ENCODE data around the gene MLC1. TPM values are rescaled to one million over a fixed set of nuclear protein-coding genes. Genes with fewer than 3 reads are reported as not detected.

The MLC1 gene
- total and polyA plus RNA-seq, 4 donors: 0.13 to 9.4 (median 0.33) TPM; not detected in 1

- TF ChIP-seq ATF3 (IDR thresholded peaks at IDR 0.05): no peak
- TF ChIP-seq FOXA2 (IDR thresholded peaks at IDR 0.05): no peak
- TF ChIP-seq MAX (IDR thresholded peaks at IDR 0.05): no peak
Measured at GRCh38 chr22:50041361-50042065, 43.7 kb downstream of the MLC1 start (continued).

GRCh38 chr22:50040717-50041116 is 44.5 kb downstream of the MLC1 start:
- H3K4me3 ChIP-seq (ENCODE audit: low read depth in 1 of 3, low read length in 3 of 3): no peak overlapping the region
- H3K9ac ChIP-seq (ENCODE audit: low read depth in 1 of 2, low read length in 2 of 2): no peak overlapping the region
- H3K27ac ChIP-seq (ENCODE audit: low read depth in 1 of 2, low read length in 2 of 2): no peak overlapping the region
- TF ChIP-seq REST (IDR thresholded peaks at IDR 0.05) (no peak), SP1 (IDR thresholded peaks at IDR 0.05) (no peak), FOXA1 (IDR thresholded peaks at IDR 0.05) (no peak), TAF1 (conservative IDR thresholded peaks at IDR 0.05) (no peak), GABPA (IDR thresholded peaks at IDR 0.05 in 1 of 2, conservative IDR thresholded peaks at IDR 0.05 in 1 of 2) (no peak), YY1 (IDR thresholded peaks at IDR 0.05) (no peak)
- no peak for DNase-seq (ENCODE audit: low spot score)
- H3K4me1 ChIP-seq (ENCODE audit: control insufficient read depth in 4 of 4, insufficient read depth in 4 of 4, low read length in 3 of 4): no peaks in the 10 kb centered on the region
- H3K9me3 ChIP-seq (ENCODE audit: control insufficient read depth in 4 of 4, low read length in 3 of 4): peaks cover 0 to 2% (median 0%) of the 10 kb centered on the region in 4 donors
- 91% methylated on average over 7 of the region's 7 CpGs for WGBS
- H3K36me3 ChIP-seq (ENCODE audit: control insufficient read depth in 4 of 4, insufficient read depth in 3 of 4, low read depth in 1 of 4, low read length in 3 of 4): no peaks in the 10 kb centered on the region
- no peaks in the 10 kb centered on the region for H3K27me3 ChIP-seq (ENCODE audit: control insufficient read depth in 4 of 4, insufficient read depth in 4 of 4, low read length in 3 of 4)

- H3K9me3 ChIP-seq (ENCODE audit: control insufficient read depth in 4 of 4, low read length in 3 of 4): peaks cover 0 to 2% (median 0%) of the 10 kb centered on the region in 4 donors
- WGBS: 93% methylated on average over 29 of the region's 29 CpGs
- H3K36me3 ChIP-seq (ENCODE audit: control insufficient read depth in 4 of 4, insufficient read depth in 3 of 4, low read depth in 1 of 4, low read length in 3 of 4): no peaks in the 10 kb centered on the region
- H3K9ac ChIP-seq (ENCODE audit: low read depth in 1 of 2, low read length in 2 of 2): no peak overlapping the region
- H3K27ac ChIP-seq (ENCODE audit: low read depth in 1 of 2, low read length in 2 of 2): no peak overlapping the region
- no peak for DNase-seq (ENCODE audit: low spot score)
- H3K4me3 ChIP-seq (ENCODE audit: low read depth in 1 of 3, low read length in 3 of 3): no peak overlapping the region
- no peaks in the 10 kb centered on the region for H3K4me1 ChIP-seq (ENCODE audit: control insufficient read depth in 4 of 4, insufficient read depth in 4 of 4, low read length in 3 of 4)
- H3K27me3 ChIP-seq (ENCODE audit: control insufficient read depth in 4 of 4, insufficient read depth in 4 of 4, low read length in 3 of 4): no peaks in the 10 kb centered on the region
- TF ChIP-seq REST (IDR thresholded peaks at IDR 0.05) (no peak), RXRA (IDR thresholded peaks at IDR 0.05) (no peak), FOXA2 (IDR thresholded peaks at IDR 0.05) (no peak), SP1 (IDR thresholded peaks at IDR 0.05) (no peak), HNF4A (conservative IDR thresholded peaks at IDR 0.05) (no peak), JUND (IDR thresholded peaks at IDR 0.05) (no peak), ZBTB33 (IDR thresholded peaks at IDR 0.05) (no peak), CTCF (IDR thresholded peaks at IDR 0.05; ENCODE audit: low read depth, low read length, missing input control) (no peak), TAF1 (conservative IDR thresholded peaks at IDR 0.05) (no peak), RAD21 (IDR thresholded peaks at IDR 0.05) (no peak), FOXA1 (IDR thresholded peaks at IDR 0.05) (no peak), MAX (IDR thresholded peaks at IDR 0.05) (no peak), EGR1 (IDR thresholded peaks at IDR 0.05; ENCODE audit: low read depth in 2 of 2) (no peak)
Measured at GRCh38 chr22:50039669-50040443, 45.4 kb downstream of the MLC1 start.
